IMR-90 (cell line): ENCODE measurements around the gene F10. TPM values are rescaled to one million over a fixed set of nuclear protein-coding genes. Genes with fewer than 3 reads are reported as not detected.

Experiments used
- ATAC-seq: fragments of 200-7000 bp; cut with Tn5 transposase; 2 replicates; pipeline ENCODE4 v1.9.1; 2020; ENCODE audit warnings: low read depth, mild to moderate bottlenecking, moderate library complexity
- BruUV-seq: library from RNA; stranded (reverse); fragments of 400-500 nt; replicated peaks from 2 replicates; lab custom pipeline; 2021; lab: Mats Ljungman, UMichigan
- CTCF ChIA-PET: fragments of 300-600 bp; formaldehyde crosslinking; extraction: SDS; loops from one replicate; lab custom pipeline; 2021; ENCODE audit warnings: antibody characterized with exemption; lab: Yijun Ruan, JAX
- POLR2A ChIA-PET: fragments of 300-600 bp; sonication (Branson Sonifier 250); formaldehyde crosslinking; loops from one replicate; lab custom pipeline; 2022; ENCODE audit warnings: antibody characterized with exemption; ENCODE audit not compliant: unreplicated experiment; lab: Charles Lee
- DNase-seq: peaks from one replicate; pipeline ENCODE4 v3.0.0; 2013
- H2AFZ ChIP-seq: replicated peaks from 2 replicates; pipeline ENCODE3; 2013; ENCODE audit warnings: low read length, mild to moderate bottlenecking; ENCODE audit not compliant: poor library complexity
- H2AK5ac ChIP-seq: 2 replicates; pipeline ENCODE4 v1.6.1; 2013; ENCODE audit warnings: low read depth, low read length, inconsistent platforms
- H2AK9ac ChIP-seq: replicated peaks from 2 replicates; pipeline ENCODE3; 2013; ENCODE audit warnings: mild to moderate bottlenecking, low read depth, low read length, moderate library complexity; ENCODE audit not compliant: poor library complexity
- H2BK120ac ChIP-seq: 2 replicates; pipeline ENCODE4 v1.6.1; 2013; ENCODE audit warnings: low read depth, low read length, inconsistent platforms
- H2BK15ac ChIP-seq: 3 replicates; pipeline ENCODE4 v1.6.1; 2013; ENCODE audit warnings: low read depth, low read length, inconsistent platforms
- H2BK20ac ChIP-seq: 2 replicates; pipeline ENCODE4 v1.6.1; 2013; ENCODE audit warnings: low read depth, mild to moderate bottlenecking, inconsistent platforms, low read length, moderate library complexity
- H2BK5ac ChIP-seq: 2 replicates; pipeline ENCODE4 v1.6.1; 2013; ENCODE audit warnings: mild to moderate bottlenecking, low read depth, low read length, inconsistent platforms; ENCODE audit not compliant: poor library complexity, severe bottlenecking
- H3K14ac ChIP-seq: replicated peaks from 2 replicates; pipeline ENCODE4 v1.6.1; 2013; ENCODE audit warnings: low read depth, low read length, inconsistent platforms
- H3K18ac ChIP-seq: 2 replicates; pipeline ENCODE4 v1.6.1; 2013; ENCODE audit warnings: low read depth, low read length, control low read depth
- H3K23ac ChIP-seq: 2 replicates; pipeline ENCODE4 v1.6.1; 2013; ENCODE audit warnings: low read depth, low read length, inconsistent platforms
- H3K27ac ChIP-seq: 2 replicates; pipeline ENCODE4 v1.5.1; 2013; ENCODE audit warnings: mild to moderate bottlenecking, control low read depth, low read length; ENCODE audit not compliant: insufficient read depth
- H3K27me3 ChIP-seq: 2 replicates; pipeline ENCODE4 v1.6.1; 2013; ENCODE audit warnings: low read length; ENCODE audit not compliant: control insufficient read depth, insufficient read depth
- H3K36me3 ChIP-seq: 2 replicates; pipeline ENCODE4 v1.6.1; 2013; ENCODE audit warnings: low read length, mixed read lengths; ENCODE audit not compliant: control insufficient read depth, insufficient read depth
- H3K4ac ChIP-seq: 2 replicates; pipeline ENCODE4 v1.6.1; 2013; ENCODE audit warnings: low read depth, low read length, inconsistent platforms
- H3K4me1 ChIP-seq: 2 replicates; pipeline ENCODE4 v1.6.1; 2013; ENCODE audit warnings: low read length, mixed read lengths; ENCODE audit not compliant: control insufficient read depth, insufficient read depth
- H3K4me2 ChIP-seq: 2 replicates; pipeline ENCODE4 v1.6.1; 2013; ENCODE audit warnings: low read depth, mild to moderate bottlenecking, control low read depth, low read length, moderate library complexity
- H3K4me3 ChIP-seq: 2 replicates; pipeline ENCODE4 v1.5.1; 2013; ENCODE audit warnings: low read depth, mild to moderate bottlenecking, control low read depth, low read length, moderate library complexity; ENCODE audit not compliant: insufficient read depth
- H3K56ac ChIP-seq: 2 replicates; pipeline ENCODE4 v1.6.1; 2013; ENCODE audit warnings: low read length, inconsistent platforms; ENCODE audit not compliant: insufficient read depth; ENCODE audit errors: extremely low read depth
- H3K79me1 ChIP-seq, 2 experiments: 2 replicates each; pipeline ENCODE4 v1.6.1; 2013; ENCODE audit warnings: low read length in 2 of 2, inconsistent platforms in 1 of 2, low read depth in 1 of 2
- H3K9ac ChIP-seq: 2 replicates; pipeline ENCODE4 v1.6.1; 2013; ENCODE audit warnings: low read depth, low read length, control low read depth
- H3K9me1 ChIP-seq: 2 replicates; pipeline ENCODE4 v1.6.1; 2013; ENCODE audit warnings: low read length, inconsistent platforms; ENCODE audit not compliant: insufficient read depth
- H3K9me3 ChIP-seq: 2 replicates; pipeline ENCODE4 v1.6.1; 2013; ENCODE audit warnings: low read length; ENCODE audit not compliant: control insufficient read depth, insufficient read depth
- H4K20me1 ChIP-seq: 2 replicates; pipeline ENCODE4 v1.6.1; 2013; ENCODE audit warnings: low read length, inconsistent platforms; ENCODE audit not compliant: insufficient read depth
- H4K5ac ChIP-seq: 2 replicates; pipeline ENCODE4 v1.6.1; 2013; ENCODE audit warnings: mild to moderate bottlenecking, low read depth, low read length, control low read depth
- H4K8ac ChIP-seq, 2 experiments: 2 replicates each; pipeline ENCODE4 v1.6.1; 2013; ENCODE audit warnings: low read depth in 2 of 2, low read length in 2 of 2, control low read depth in 1 of 2, inconsistent platforms in 1 of 2
- H4K91ac ChIP-seq: 2 replicates; pipeline ENCODE4 v1.6.1; 2013; ENCODE audit warnings: low read depth, low read length, inconsistent platforms; ENCODE audit not compliant: insufficient read depth
- BHLHE40 ChIP-seq: fragments of 150-350 bp; IDR thresholded peaks from 2 replicates; pipeline ENCODE4 v1.6.1; 2016; ENCODE audit warnings: mild to moderate bottlenecking, low read depth, low read length
- CEBPB ChIP-seq: IDR thresholded peaks from 2 replicates; pipeline ENCODE4 v1.6.1; 2012; ENCODE audit warnings: low read depth, low read length, improper control_type of control experiment
- FOS ChIP-seq: fragments of 150-350 bp; IDR thresholded peaks from 2 replicates; pipeline ENCODE4 v1.6.1; 2016; ENCODE audit warnings: low read depth, low read length
- MAFK ChIP-seq: IDR thresholded peaks from 2 replicates; pipeline ENCODE4 v1.6.1; 2012; ENCODE audit warnings: low read depth, low read length, improper control_type of control experiment
- MAZ ChIP-seq: IDR thresholded peaks from 2 replicates; pipeline ENCODE4 v1.6.1; 2012; ENCODE audit warnings: low read depth, mild to moderate bottlenecking, low read length, improper control_type of control experiment, moderate library complexity, borderline replicate concordance
- MXI1 ChIP-seq: IDR thresholded peaks from 2 replicates; pipeline ENCODE4 v1.6.1; 2012; ENCODE audit warnings: low read depth, mild to moderate bottlenecking, low read length, moderate library complexity, borderline replicate concordance
- RCOR1 ChIP-seq: IDR thresholded peaks from 2 replicates; pipeline ENCODE4 v1.6.1; 2012; ENCODE audit warnings: mild to moderate bottlenecking, low read length, improper control_type of control experiment; ENCODE audit not compliant: insufficient replicate concordance
- RFX5 ChIP-seq: IDR thresholded peaks from 2 replicates; pipeline ENCODE4 v1.8.0; 2012; ENCODE audit warnings: low read depth, mild to moderate bottlenecking, low read length, moderate library complexity
- WGBS, 2 experiments: methylation state at CpG; one replicate each; pipeline versions ENCODE4 v1.1.5 to v1.1.7; 2013; ENCODE audit warnings: missing lambda C conversion rate in 2 of 2; ENCODE audit not compliant: insufficient read length in 1 of 2; ENCODE audit errors: extremely low coverage in 2 of 2; 5-methylcytosine and 5-hydroxymethylcytosine counted together
- dilution Hi-C: fragments of 300-500 bp; cut with HindIII; formaldehyde crosslinking; loops from one replicate; pipeline ENCODE4 v1.14.3; 2018; ENCODE audit warnings: low sequenced_read_pairs; ENCODE audit not compliant: unreplicated experiment
- in situ Hi-C: fragments of 300-500 bp; cut with MboI; formaldehyde crosslinking; loops from 3 replicates; pipeline ENCODE4 v1.14.3; 2019; ENCODE audit warnings: low sequenced_read_pairs, inconsistent platforms, mixed read lengths
- intact Hi-C: fragments of 100-400 bp; cut with micrococcal nuclease; formaldehyde crosslinking; loops from 2 replicates; pipeline ENCODE4 v1.10.0; 2022
- polyA plus RNA-seq, 3 experiments: library from polyadenylated mRNA; depleted of rRNA; stranded (reverse); fragments of >200 nt; gene quantifications; 2 replicates each; pipeline ENCODE4 v1.2.3, GENCODE V29; 2012; ENCODE audit warnings: low replicate concordance in 1 of 3
- total RNA-seq: library from RNA; depleted of rRNA; stranded (reverse); fragments of >200 nt; gene quantifications from 2 replicates; pipeline ENCODE4 v1.2.3, GENCODE V29; 2012
- TF ChIP-seq, protein P1 (sequence below): conservative IDR thresholded peaks from 2 replicates; pipeline ENCODE4 v1.5.1; 2012; ENCODE audit warnings: mild to moderate bottlenecking, low read depth, low read length, improper control_type of control experiment
- TF ChIP-seq, protein P2 (sequence below): fragments of 150-350 bp; IDR thresholded peaks from 2 replicates; pipeline ENCODE4 v1.6.1; 2017; ENCODE audit warnings: mild to moderate bottlenecking, antibody characterized with exemption, low read length, low read depth
- TF ChIP-seq, protein P3 (sequence below): fragments of 150-350 bp; IDR thresholded peaks from 2 replicates; pipeline ENCODE4 v1.6.1; 2016; ENCODE audit warnings: low read depth, mild to moderate bottlenecking, low read length, moderate library complexity, borderline replicate concordance

F10 gene
- total and polyA plus RNA-seq, 2 of the 4 experiments (the other 2 are of a cell fraction) = 9.1 to 19.5 TPM

DNA sequence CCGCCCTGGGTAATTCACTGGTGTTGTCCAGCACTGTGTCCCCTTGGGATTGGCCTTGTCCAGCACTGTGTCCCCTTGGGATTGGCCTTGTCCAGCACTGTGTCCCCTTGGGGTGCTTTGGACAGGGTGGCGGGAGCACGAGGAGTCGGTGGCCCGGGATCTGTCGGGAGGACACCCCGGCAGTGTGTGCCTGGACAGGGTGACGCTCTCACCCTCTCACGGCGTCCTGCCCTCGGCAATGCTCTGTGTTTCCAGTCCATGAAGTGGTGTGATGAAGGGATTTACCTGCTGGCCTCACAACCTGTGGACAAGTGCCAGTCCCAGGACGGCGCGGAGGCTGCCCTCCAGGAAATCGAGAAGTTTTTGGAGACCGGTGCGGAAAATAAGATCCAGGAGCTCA, 46.9 kb upstream of the F10 start:
- no peaks in the 10 kb centered on the region for H3K9me3 ChIP-seq
- no peak overlapping the region for H2AK5ac ChIP-seq
- BruUV-seq = no TSS peak
- H4K91ac ChIP-seq = no peak overlapping the region
- H2AFZ ChIP-seq = peak overlapping the region; percentile 14
- in situ Hi-C loops (no loop called here), intact Hi-C loops (no loop called here), dilution Hi-C loops (no loop called here)
- no peak overlapping the region for H3K4ac ChIP-seq
- no peak overlapping the region for H3K18ac ChIP-seq
- TF ChIP-seq, protein P1, sequence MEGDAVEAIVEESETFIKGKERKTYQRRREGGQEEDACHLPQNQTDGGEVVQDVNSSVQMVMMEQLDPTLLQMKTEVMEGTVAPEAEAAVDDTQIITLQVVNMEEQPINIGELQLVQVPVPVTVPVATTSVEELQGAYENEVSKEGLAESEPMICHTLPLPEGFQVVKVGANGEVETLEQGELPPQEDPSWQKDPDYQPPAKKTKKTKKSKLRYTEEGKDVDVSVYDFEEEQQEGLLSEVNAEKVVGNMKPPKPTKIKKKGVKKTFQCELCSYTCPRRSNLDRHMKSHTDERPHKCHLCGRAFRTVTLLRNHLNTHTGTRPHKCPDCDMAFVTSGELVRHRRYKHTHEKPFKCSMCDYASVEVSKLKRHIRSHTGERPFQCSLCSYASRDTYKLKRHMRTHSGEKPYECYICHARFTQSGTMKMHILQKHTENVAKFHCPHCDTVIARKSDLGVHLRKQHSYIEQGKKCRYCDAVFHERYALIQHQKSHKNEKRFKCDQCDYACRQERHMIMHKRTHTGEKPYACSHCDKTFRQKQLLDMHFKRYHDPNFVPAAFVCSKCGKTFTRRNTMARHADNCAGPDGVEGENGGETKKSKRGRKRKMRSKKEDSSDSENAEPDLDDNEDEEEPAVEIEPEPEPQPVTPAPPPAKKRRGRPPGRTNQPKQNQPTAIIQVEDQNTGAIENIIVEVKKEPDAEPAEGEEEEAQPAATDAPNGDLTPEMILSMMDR = no peak
- TF ChIP-seq, protein P2, sequence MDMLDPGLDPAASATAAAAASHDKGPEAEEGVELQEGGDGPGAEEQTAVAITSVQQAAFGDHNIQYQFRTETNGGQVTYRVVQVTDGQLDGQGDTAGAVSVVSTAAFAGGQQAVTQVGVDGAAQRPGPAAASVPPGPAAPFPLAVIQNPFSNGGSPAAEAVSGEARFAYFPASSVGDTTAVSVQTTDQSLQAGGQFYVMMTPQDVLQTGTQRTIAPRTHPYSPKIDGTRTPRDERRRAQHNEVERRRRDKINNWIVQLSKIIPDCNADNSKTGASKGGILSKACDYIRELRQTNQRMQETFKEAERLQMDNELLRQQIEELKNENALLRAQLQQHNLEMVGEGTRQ = no peak
- no peak for TF ChIP-seq CEBPB
- no peak for TF ChIP-seq MAFK
- TF ChIP-seq RFX5 = no peak
- TF ChIP-seq RCOR1 = no peak
- no peak for TF ChIP-seq BHLHE40
- no peak for TF ChIP-seq MAZ
- TF ChIP-seq, protein P3, sequence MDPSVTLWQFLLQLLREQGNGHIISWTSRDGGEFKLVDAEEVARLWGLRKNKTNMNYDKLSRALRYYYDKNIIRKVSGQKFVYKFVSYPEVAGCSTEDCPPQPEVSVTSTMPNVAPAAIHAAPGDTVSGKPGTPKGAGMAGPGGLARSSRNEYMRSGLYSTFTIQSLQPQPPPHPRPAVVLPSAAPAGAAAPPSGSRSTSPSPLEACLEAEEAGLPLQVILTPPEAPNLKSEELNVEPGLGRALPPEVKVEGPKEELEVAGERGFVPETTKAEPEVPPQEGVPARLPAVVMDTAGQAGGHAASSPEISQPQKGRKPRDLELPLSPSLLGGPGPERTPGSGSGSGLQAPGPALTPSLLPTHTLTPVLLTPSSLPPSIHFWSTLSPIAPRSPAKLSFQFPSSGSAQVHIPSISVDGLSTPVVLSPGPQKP = no peak
- no peak for TF ChIP-seq FOS
- no peak for TF ChIP-seq MXI1
- no peak overlapping the region for H2BK15ac ChIP-seq
- H3K9me1 ChIP-seq = no peaks in the 10 kb centered on the region
- no peak overlapping the region for H3K56ac ChIP-seq
- no peak overlapping the region for H3K9ac ChIP-seq
- CTCF ChIA-PET = no interaction called here
- H3K79me1 ChIP-seq = no peaks in the 10 kb centered on the region
- H3K23ac ChIP-seq = no peak overlapping the region
- no peak overlapping the region for H2BK20ac ChIP-seq
- DNase-seq (no peak), ATAC-seq (no peak)
- H3K27ac ChIP-seq = no peak overlapping the region
- H3K27me3 ChIP-seq = peaks cover 22% of the 10 kb centered on the region
- H3K4me3 ChIP-seq = no peak overlapping the region
- 93% methylated on average over 9 of the region's 17 CpGs; no CpG with 5 or more reads in 1 of the 2 experiments for WGBS, 2 experiments
- H4K5ac ChIP-seq = no peak overlapping the region
- H3K36me3 ChIP-seq = no peaks in the 10 kb centered on the region
- no peak overlapping the region for H4K8ac ChIP-seq
- no peak overlapping the region for H2AK9ac ChIP-seq
- no peak overlapping the region for H3K14ac ChIP-seq
- H2BK120ac ChIP-seq = no peak overlapping the region
- no peak overlapping the region for H2BK5ac ChIP-seq
- no peak overlapping the region for H3K4me2 ChIP-seq
- H4K20me1 ChIP-seq = no peaks in the 10 kb centered on the region
- no peaks in the 10 kb centered on the region; the same call in 1 of the 2 replicates for H3K4me1 ChIP-seq
- POLR2A ChIA-PET = no interaction called here
